Stimulated activated CD8-positive, alpha-beta memory T cell treated with anti-CD3 and anti-CD28 coated beads, Interleukin-7, amount 100 ng/mL, for 4 hours (primary cell): ENCODE measurements around the gene TMCC3.
A peak's percentile ranks its signal among the peaks of the same experiment; 100 is the strongest.
"Not testable (repeated sequence)": the region's sequence is repeated elsewhere in the genome, so short reads cannot be mapped to it uniquely, and the experiment has no call there.

ENCODE experiments used
- DNase-seq, 2 donors: peaks; one replicate each; pipeline ENCODE4 v3.0.0-alpha.2; 2020; ENCODE audit warnings: low read depth in 2 of 2

Gene TMCC3

DNA sequence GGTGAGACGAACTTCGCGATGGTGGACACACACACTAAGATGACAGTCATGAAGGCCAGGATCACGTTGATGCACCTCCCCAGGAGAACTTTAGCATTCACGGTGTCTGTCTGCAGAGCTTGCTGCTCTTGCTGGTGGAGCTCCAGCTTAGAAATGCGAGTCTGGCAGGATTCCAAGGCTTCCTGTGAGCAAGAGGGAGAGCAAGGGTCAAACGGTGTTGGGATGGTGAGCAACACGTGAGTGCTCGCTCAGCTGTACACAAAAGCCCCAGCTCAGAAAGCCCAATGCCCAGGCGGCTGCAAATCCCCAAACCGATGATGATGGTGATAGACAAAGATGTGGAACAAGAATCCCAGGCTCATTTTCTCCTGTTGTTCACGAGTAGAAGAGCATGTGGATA lies 78.8 kb downstream of the TMCC3 start:
- DNase-seq: no peak

- no peak for DNase-seq
Observed at GRCh38 chr12:94570161-94570560, 80.2 kb downstream of the TMCC3 start.

- DNase-seq: no peak
Observed at GRCh38 chr12:94567761-94568160, 82.6 kb downstream of the TMCC3 start.

- DNase-seq: no peak
Observed at GRCh38 chr12:94566345-94566744, 84.0 kb downstream of the TMCC3 start.

- no peak for DNase-seq
Observed at GRCh38 chr12:94565683-94566082, 84.7 kb downstream of the TMCC3 start.

DNA sequence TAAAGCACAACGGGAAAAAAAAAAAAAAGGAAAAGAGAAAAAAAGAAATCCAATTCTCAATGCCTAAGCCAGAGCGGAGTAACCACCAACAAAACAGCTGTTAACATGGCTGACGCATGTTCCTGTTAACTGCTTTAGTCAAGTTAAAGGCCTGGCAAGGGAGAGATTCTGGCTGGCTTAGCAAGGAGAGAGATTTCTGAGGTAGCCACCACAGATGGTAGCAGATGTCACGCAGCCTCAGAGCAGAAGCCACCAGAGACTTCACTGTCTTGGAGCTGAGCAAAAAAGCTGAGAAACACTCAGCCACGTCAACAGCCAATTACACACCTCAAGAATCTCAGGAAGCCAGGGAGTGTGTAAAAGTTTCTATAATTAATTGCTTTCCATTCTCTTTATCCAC lies 87.1 kb downstream of the TMCC3 start:
- DNase-seq: no peak

GRCh38 chr12:94561943-94562411 lies 88.4 kb downstream of the TMCC3 start:
- no peak for DNase-seq

- DNase-seq: peak in 1 of 2 donors; percentile 3
Observed at GRCh38 chr12:94560431-94561221, 89.7 kb downstream of the TMCC3 start.

DNA sequence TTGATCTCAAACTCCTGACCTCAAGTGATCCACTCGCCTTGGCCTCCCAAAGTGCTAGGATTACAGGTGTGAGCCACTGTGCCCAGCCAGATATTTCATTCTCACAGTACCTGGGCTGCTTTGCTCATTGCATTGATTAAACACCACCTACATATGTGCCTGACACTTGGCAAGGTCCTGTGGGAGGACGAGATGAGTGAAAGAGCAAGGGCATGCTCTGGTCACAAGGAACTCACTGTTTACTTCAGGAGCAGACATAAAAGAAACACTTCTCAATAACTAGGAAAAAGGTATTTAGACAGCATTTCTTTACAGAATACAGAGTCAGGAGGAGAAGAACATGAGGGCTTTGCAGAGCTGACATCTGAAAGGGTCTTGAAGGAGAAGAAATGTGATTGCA lies 91.7 kb downstream of the TMCC3 start:
- DNase-seq: no peak

- DNase-seq: no peak
Observed at GRCh38 chr12:94557746-94558295, 92.5 kb downstream of the TMCC3 start.

- DNase-seq: no peak
Observed at GRCh38 chr12:94555687-94556086, 94.7 kb downstream of the TMCC3 start.

- DNase-seq: no peak
Observed at GRCh38 chr12:94553875-94554274, 96.5 kb downstream of the TMCC3 start.

- no peak for DNase-seq
Observed at GRCh38 chr12:94553130-94553519, 97.2 kb downstream of the TMCC3 start.

DNA sequence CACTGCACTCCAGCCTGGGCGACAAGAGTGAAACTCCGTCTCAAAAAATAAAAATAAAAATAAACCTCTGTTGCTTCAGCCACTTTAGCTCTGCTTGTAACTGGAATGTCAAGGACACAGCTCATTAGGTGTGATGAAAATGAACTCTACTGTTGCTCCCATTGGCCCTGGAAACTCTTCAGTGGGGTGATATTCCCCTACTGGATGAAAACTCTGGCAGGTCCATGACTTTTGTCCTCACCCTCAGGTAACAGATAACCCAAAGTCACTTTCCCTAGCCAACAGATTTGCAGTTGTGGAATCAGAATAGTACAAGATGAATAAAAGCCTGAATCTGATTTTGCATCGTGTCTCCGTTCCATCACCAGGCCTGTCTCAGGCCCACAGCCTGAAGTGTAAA lies 98.5 kb downstream of the TMCC3 start:
- no peak for DNase-seq

GRCh38 chr12:94550964-94551363 lies 99.4 kb downstream of the TMCC3 start:
- no peak for DNase-seq

GRCh38 chr12:94548833-94549232 lies 101.5 kb downstream of the TMCC3 start:
- DNase-seq: not testable (repeated sequence)

DNA sequence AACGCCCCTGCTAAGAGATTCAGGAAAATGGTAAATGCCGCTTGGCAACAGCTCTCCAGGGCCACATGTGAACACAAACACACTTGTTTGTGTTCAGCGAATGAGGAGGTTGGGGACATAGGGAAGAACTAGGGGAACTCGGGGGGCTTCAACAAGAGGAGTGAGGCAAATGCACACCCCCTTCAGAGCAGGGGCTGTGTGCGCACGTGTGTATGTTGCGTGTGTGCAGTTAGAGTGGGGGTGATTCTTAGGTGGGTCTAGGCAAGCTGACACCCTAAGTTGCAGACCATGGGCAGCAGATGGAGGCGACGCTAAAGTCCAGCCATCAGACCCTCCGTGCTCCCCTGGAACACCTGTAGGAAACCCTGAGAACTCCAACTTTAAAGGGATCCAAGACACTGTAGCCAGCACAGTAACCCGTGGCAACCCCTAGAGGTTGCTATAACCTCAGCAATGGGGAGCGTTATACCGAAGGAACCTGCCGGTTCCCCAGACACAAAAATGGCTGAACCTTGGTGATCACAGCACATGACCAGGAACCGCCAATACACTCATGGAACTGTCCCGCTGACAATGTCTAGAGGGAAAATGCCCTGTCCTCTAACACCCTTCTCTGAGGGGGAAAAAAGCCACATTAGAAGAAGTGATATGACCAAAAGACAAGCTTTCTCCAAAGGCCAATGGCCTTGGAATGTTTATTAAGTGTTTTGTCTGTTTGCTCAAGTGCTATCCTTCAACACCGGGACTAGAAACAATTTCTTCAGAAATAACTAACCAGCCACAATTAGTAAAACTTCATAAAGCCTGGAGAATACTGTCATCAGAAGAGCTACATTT lies 104.2 kb downstream of the TMCC3 start:
- DNase-seq: no peak

DNA sequence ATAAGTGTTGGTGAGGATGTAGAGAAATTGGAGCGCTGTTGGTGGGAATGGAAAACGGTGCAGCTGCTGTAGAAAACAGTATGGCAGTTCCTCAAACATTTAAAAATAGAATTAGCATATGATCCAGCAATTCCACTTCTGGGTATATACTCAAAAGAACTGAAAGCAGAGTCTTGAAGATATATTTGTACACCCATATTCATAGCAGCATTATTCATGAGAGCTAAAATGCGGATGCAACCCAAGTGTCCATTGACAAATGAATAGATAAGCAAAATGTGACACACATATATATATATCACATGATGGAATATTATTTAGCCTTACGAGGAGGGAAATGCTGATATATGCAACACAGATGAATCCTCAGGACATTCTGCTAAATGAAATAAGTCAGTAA lies 106.0 kb downstream of the TMCC3 start:
- no peak for DNase-seq

GRCh38 chr12:94538318-94538717 lies 112.0 kb downstream of the TMCC3 start:
- DNase-seq: no peak

DNA sequence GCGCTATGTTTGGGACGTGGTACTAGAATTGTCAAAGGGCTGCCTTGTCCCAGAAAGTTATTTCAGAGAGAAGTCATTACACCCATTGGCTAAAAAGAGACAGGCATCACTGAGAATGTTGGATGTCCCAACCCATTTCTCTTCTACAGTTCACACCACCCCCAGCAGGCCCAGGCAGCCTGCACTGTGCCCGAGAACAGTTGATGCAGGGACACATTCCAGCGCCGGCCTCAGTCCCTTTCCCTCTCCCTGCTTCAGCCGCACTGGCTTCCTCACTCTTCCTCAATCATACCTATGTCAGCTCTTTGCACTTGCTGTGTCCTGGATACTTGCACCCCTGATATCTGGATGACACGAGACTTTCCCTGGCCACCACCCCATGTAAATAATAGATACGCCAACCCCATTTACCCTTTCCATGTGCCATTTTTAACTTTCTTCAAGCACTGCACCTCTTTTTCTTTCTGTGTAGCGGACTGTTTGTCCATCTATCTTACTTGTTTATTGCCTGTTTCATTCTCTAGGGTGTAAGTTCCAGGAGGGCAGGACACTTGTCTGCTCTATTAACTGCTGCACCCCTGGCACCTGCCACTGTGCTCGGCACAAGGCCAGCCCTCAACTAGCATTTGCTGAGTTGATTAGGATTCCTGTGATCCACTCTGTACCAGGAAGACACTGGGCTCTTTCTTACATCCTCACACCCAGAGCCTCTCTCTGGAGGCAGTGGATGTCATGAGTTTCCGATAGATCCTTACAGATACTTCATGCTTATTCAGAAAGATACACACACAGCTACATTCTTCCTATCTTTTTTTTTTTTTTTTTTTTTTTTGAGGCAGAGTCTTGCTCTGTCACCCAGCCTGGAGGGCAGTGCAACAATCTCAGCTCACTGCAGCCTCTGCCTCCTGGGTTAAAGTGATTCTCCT lies 114.1 kb downstream of the TMCC3 start:
- no peak for DNase-seq

- no peak for DNase-seq
Observed at GRCh38 chr12:94535510-94535921, 114.8 kb downstream of the TMCC3 start.
